Measurements from ENCODE around the gene NANOS3. TPM values are rescaled to one million over a fixed set of nuclear protein-coding genes. Genes with fewer than 3 reads are reported as not detected.

Gene NANOS3
- total and polyA plus RNA-seq, 2 of the 13 experiments (the other 11 are each of a cell fraction or from before 2014, with no cell fraction given) = 0.21 TPM; not detected in 1

- 0 out of 2 replicates have a peak, but pooled peaks have one; percentile 57 for TF ChIP-seq ZNF784 (CRISPR knock-in tag; IDR thresholded peaks at IDR 0.05; ENCODE audit: borderline replicate concordance)
- peak; percentile 97 for TF ChIP-seq NFYC (CRISPR knock-in tag; IDR thresholded peaks at IDR 0.05)
- no peak for TF ChIP-seq ZNF75D (CRISPR knock-in tag; IDR thresholded peaks at IDR 0.05; ENCODE audit: borderline replicate concordance)
- 0 out of 2 replicates have a peak, but pooled peaks have one; percentile 11 for TF ChIP-seq ZNF772 (CRISPR knock-in tag; IDR thresholded peaks at IDR 0.05)
- no peak for TF ChIP-seq NONO (IDR thresholded peaks at IDR 0.05)
- TF ChIP-seq NONO (CRISPR knock-in tag; conservative IDR thresholded peaks at IDR 0.05) = peak; percentile 59
- TF ChIP-seq NFIB (CRISPR knock-in tag; IDR thresholded peaks at IDR 0.05; ENCODE audit: borderline replicate concordance) = no peak
- no peak for TF ChIP-seq NFE2L2 (IDR thresholded peaks at IDR 0.05; ENCODE audit: low read length)
- TF ChIP-seq ZNF615 (CRISPR knock-in tag; IDR thresholded peaks at IDR 0.05; ENCODE audit: borderline replicate concordance) = 0 out of 2 replicates have a peak, but pooled peaks have one; percentile 20
- no peak for TF ChIP-seq IRX3 (CRISPR knock-in tag; IDR thresholded peaks at IDR 0.05; ENCODE audit: borderline replicate concordance, low read depth)
- TF ChIP-seq MED13 (CRISPR knock-in tag; IDR thresholded peaks at IDR 0.05) = peak; percentile 71; the same call in 1 of the 2 replicates
- no peak for TF ChIP-seq ELK4 (CRISPR knock-in tag; IDR thresholded peaks at IDR 0.05; ENCODE audit: borderline replicate concordance)
- TF ChIP-seq NFIC (IDR thresholded peaks at IDR 0.05; ENCODE audit: low read length) = no peak
- peak; percentile 64 for TF ChIP-seq POLR2AphosphoS5 (IDR thresholded peaks at IDR 0.05; ENCODE audit: low read depth, low read length)
- no peak for TF ChIP-seq TOPORS (CRISPR knock-in tag; IDR thresholded peaks at IDR 0.05)
- TF ChIP-seq KLF16 (CRISPR knock-in tag; IDR thresholded peaks at IDR 0.05) = no peak
- no peak for TF ChIP-seq ZC3H4 (CRISPR knock-in tag; IDR thresholded peaks at IDR 0.05; ENCODE audit: borderline replicate concordance)
- peak; percentile 46; the same call in 1 of the 2 replicates for TF ChIP-seq ZNF547 (CRISPR knock-in tag; IDR thresholded peaks at IDR 0.05)
- TF ChIP-seq RXRB (CRISPR knock-in tag; IDR thresholded peaks at IDR 0.05; ENCODE audit: borderline replicate concordance) = no peak
- no peak for TF ChIP-seq ZNF441 (CRISPR knock-in tag; IDR thresholded peaks at IDR 0.05; ENCODE audit: borderline replicate concordance)
- TF ChIP-seq ZNF337 (CRISPR knock-in tag; IDR thresholded peaks at IDR 0.05; ENCODE audit: borderline replicate concordance, low read depth) = 0 out of 2 replicates have a peak, but pooled peaks have one; percentile 24
- TF ChIP-seq RAD21 (CRISPR knock-in tag; IDR thresholded peaks at IDR 0.05) = peak; percentile 79
- no peak for TF ChIP-seq SP140L (CRISPR knock-in tag; IDR thresholded peaks at IDR 0.05; ENCODE audit: borderline replicate concordance)
Measured at GRCh38 chr19:13833330-13834243, 43.3 kb upstream of the NANOS3 start (continued).

All from HepG2 (cell line).